ENCODE measurements around the gene DDX41.

Gene DDX41

DNA sequence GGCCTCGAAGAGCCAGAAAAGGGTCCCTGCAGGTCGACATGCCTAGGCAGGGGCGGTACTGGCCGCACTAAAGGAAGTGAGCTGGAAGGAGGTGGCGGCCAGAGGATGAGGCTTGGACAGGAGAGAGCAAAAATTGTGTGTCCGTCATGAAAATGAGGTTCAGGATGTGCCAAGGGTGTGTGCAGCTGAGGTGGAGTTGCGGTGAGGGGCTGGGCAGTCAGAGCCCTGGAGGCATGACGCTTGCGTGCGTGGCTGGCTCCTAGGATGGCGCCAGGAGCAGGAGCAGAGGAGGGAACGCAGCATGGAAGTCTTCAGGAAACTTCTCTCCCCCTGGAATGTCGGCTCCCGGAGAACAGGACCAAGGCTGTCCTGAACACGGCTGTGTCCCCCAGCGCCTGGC is 13.9 kb downstream of the DDX41 start:
- Histone ChIP-seq H3K36me3 (ENCODE audit: insufficient read depth, low read length) (no peaks in the 10 kb centered on the region), H3K9me3 (ENCODE audit: low read length) (no peaks in the 10 kb centered on the region), H3K27ac (ENCODE audit: low read depth, low read length) (no peak overlapping the region), H3K27me3 (ENCODE audit: control insufficient read depth in 1 of 2, insufficient read depth in 2 of 2, low read length in 2 of 2) (no peaks in the 10 kb centered on the region), H3K4me1 (ENCODE audit: insufficient read depth, low read length) (peaks cover 9% of the 10 kb centered on the region), H3K9ac (ENCODE audit: low read length) (no peak overlapping the region), H3K4me3 (ENCODE audit: low read depth in 1 of 2, low read length in 2 of 2) (no peak overlapping the region)

DNA sequence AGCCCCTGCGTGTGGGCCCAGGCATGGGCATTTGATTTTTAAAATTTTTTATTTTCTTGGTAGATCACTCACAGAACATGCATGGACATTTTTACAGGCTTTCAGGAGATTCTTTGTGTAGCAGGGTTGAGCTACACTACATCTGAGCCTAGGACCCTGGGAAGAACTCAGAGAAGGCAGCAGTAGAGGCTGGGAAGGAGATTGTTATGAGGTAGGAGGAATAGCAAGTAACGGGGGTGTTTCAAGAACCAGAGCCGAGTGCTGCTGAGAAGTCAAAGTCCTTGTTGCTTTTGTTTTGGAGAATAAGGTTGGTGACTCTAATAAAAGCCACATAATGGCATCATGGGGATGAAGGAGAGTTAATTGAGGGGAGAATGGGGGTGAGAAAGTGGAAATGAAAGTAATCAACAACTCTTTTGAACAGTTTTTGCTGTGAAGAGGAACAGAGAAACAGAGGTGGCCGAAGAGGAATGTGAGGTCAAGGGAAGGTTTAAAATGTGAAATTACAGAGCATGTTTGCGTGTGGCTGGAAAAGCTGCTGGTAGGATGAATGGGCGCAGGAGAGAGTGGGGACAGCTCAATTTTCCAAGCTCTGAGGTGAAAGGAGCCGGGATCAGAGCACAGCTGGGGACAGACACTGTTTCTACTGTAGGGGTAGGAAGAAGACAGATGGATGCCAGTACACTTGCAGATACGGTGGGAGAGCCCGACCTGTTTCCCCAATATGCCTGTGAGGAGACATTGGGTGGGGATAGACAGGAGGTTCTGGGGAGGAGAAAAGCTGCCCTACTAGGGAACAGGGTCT is 14.7 kb downstream of the DDX41 start:
- H3K4me3 ChIP-seq (ENCODE audit: low read depth in 1 of 2, low read length in 2 of 2): no peak overlapping the region
- no peaks in the 10 kb centered on the region for H3K36me3 ChIP-seq (ENCODE audit: insufficient read depth, low read length)
- H3K27ac ChIP-seq (ENCODE audit: low read depth, low read length): no peak overlapping the region
- no peaks in the 10 kb centered on the region for H3K27me3 ChIP-seq (ENCODE audit: control insufficient read depth in 1 of 2, insufficient read depth in 2 of 2, low read length in 2 of 2)
- no peak overlapping the region for H3K9ac ChIP-seq (ENCODE audit: low read length)
- H3K4me1 ChIP-seq (ENCODE audit: insufficient read depth, low read length): peaks cover 9% of the 10 kb centered on the region
- H3K9me3 ChIP-seq (ENCODE audit: low read length): no peaks in the 10 kb centered on the region

DNA sequence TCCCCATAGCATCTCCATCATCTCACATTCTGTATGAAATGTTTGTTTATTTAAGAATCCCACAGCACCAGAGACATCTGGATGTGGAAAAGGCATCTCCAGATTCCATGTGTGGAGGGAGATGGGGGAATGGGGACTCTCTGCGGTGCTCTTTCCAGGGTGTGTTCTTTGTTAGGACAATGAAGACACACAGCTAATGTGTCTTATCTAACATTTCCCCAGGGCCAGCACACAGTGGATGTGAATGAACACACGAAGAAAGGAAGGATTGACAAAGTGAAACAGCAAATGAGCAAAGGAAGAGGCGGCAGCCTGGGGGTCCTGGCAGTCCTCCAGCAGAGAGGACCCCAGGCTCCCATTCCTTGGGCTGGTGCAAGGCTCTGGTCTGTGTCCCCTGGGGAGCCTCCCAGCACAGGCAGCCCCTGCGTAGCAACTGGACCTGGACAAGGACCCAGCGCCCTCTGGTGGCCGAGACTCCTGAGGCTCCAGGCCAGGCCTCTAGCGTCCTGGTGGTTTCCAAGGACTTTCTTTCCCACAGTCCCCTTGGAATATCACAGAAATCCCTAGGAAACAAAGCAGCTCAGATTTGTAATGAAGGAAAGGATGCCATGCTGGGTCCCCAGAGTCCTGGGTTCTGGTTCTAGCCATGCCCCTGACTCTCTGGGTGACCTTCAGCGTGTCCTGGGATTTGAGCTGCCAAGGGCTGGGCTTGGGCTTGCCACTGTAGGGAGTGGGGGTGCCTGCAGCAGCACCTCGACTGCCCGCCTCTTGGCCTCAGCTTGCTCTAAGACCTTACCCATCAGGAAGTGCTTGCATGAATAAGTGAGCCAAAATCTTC is 15.9 kb downstream of the DDX41 start:
- no peak overlapping the region for H3K9ac ChIP-seq (ENCODE audit: low read length)
- H3K27me3 ChIP-seq (ENCODE audit: control insufficient read depth in 1 of 2, insufficient read depth in 2 of 2, low read length in 2 of 2): no peaks in the 10 kb centered on the region
- no peak overlapping the region for H3K4me3 ChIP-seq (ENCODE audit: low read depth in 1 of 2, low read length in 2 of 2)
- peaks cover 14% of the 10 kb centered on the region for H3K4me1 ChIP-seq (ENCODE audit: insufficient read depth, low read length)
- peak overlapping the region; percentile 21 for H3K27ac ChIP-seq (ENCODE audit: low read depth, low read length)
- H3K36me3 ChIP-seq (ENCODE audit: insufficient read depth, low read length): no peaks in the 10 kb centered on the region
- no peaks in the 10 kb centered on the region for H3K9me3 ChIP-seq (ENCODE audit: low read length)

DNA sequence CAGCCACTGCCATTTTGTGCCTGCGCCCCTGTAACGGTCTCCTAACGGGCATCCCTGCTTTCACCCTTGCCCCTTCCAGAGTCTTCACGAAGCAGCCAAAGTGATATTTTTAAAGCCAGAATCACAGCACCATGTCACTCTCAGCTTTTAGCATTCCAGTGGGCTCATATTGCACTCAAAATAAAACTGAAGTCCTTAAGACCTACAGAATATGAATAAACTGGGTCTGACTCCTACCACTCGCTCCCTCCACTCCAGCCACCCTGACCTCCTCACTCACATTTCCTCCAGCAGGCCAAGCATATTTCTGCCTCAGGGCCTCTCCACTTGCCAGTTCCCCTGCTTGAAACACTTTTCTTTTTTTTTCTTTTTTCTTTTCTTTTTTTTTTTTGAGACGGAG is 16.9 kb downstream of the DDX41 start:
- Histone ChIP-seq H3K4me1 (ENCODE audit: insufficient read depth, low read length) (peaks cover 24% of the 10 kb centered on the region), H3K9ac (ENCODE audit: low read length) (no peak overlapping the region), H3K27ac (ENCODE audit: low read depth, low read length) (no peak overlapping the region), H3K27me3 (ENCODE audit: control insufficient read depth in 1 of 2, insufficient read depth in 2 of 2, low read length in 2 of 2) (no peaks in the 10 kb centered on the region), H3K36me3 (ENCODE audit: insufficient read depth, low read length) (no peaks in the 10 kb centered on the region), H3K4me3 (ENCODE audit: low read depth in 1 of 2, low read length in 2 of 2) (no peak overlapping the region), H3K9me3 (ENCODE audit: low read length) (no peaks in the 10 kb centered on the region)

DNA sequence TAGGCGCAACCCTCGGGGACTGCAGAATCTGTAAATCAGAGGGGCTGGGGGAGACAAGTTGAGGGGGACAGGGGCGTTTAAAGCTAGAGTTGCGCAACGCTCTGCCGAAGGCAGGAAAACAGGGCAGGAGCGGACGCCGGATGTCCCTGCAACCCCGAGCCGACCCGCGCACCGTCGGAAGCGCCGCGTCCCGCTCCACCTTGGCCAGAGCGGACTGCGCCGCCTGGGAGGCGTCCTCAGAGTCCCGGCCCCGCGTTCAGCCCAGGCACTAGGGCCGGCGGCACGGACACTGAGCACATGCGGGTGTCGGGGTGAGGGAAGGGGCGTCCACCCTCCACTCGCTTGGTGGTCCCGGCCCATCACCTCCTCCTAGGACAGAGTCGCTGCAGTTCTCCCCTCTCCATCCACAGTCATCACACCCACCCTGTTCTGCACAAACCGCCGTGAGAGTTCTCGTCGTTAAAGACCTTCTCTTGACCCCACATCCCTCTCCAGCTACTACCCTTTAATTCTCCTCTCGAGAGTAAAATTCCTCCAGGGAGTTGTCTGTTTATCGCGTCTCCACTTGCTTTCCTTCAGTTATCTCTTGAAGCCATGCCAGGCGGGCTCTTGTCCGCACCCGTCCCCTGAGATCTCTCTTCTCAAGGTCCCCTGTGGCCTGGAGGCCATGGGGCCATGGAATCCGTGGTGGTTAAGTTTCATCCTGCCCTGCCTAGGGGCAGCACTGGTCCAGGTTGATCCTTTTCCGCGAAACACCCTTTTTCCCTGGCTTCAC is 18.6 kb downstream of the DDX41 start:
- Histone ChIP-seq H3K9ac (ENCODE audit: low read length) (peak overlapping the region; percentile 63), H3K27me3 (ENCODE audit: control insufficient read depth in 1 of 2, insufficient read depth in 2 of 2, low read length in 2 of 2) (no peaks in the 10 kb centered on the region), H3K4me3 (ENCODE audit: low read depth in 1 of 2, low read length in 2 of 2) (peak overlapping the region; percentile 72 to 79), H3K9me3 (ENCODE audit: low read length) (no peaks in the 10 kb centered on the region), H3K36me3 (ENCODE audit: insufficient read depth, low read length) (peaks cover 11% of the 10 kb centered on the region), H3K27ac (ENCODE audit: low read depth, low read length) (peak overlapping the region; percentile 57), H3K4me1 (ENCODE audit: insufficient read depth, low read length) (peaks cover 37% of the 10 kb centered on the region)

DNA sequence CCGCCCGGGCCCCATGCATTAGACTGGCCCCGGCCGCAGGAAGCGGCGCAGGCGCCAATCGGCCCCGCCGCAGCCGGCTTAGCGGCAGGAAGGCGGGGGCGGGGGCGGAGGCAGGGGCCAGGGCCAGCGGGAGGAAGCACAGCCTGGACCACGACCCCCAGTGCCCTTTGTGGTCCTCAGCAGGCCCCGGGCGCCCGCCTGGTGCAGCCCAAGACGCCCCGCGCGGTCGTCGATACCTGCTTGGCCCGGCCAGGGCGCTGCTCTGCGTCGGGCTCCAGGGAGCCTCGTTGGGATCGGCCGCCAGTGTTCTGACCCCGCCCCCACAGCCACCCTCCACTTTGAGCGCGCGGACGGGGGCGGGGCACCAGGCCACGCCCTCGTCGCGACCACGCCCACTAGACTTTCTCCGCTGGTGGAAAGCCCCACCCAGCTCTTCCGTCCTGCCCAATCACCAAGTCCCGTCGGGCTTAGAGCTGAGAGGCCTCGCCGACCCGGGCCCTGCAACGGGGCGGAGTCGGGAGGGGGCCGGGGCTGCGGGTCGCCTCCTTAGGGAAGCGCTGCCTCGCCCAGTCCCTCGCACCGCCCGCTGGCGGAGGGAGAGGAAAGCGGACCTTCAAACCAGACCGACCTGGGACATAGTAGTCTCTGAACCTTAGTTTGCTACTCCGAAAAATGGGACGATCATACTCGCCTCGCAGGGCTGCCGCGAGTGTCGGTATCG is 19.3 kb downstream of the DDX41 start, which contains the start of gene PDLIM7:
Gene PDLIM7 (minus strand): TSS at position 313 of the 721 bp plus-strand sequence. CDS start 1,092 bp downstream, outside the sequence.
- H3K9ac ChIP-seq (ENCODE audit: low read length): peak within 1 kb of the TSS; percentile 81
- H3K9me3 ChIP-seq (ENCODE audit: low read length): no peaks in the 10 kb centered on the region
- H3K4me1 ChIP-seq (ENCODE audit: insufficient read depth, low read length): peaks cover 44% of the 10 kb centered on the region

DNA sequence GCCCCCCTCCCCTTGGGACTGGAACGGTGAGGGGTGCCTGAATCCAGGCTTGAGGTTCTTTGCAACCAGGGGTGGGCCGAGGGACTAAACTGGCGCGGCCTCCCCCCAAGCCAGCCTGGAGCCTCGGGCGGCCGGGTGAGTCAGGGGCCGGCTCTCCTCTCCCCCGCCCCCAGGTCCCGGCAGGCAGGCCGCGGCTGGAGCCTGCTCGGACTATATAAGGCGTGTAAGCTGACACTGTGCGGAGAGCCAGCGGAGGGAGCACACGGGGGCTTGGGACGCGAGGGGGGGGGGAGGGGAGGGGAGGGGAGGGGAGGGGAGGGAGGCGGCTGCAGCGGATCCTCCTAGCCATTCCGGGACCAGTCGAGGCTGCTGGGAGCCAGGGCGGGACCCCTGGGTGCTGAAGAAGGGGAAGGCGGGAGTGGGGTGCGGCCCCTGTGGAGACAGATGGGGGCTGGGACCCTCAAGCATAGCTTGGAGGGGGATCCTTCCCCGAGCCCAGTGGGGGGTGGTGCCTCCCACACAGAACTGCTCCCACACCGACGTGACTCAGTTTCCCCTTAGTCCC is 20.0 kb downstream of the DDX41 start:
- Histone ChIP-seq H3K9me3 (ENCODE audit: low read length) (no peaks in the 10 kb centered on the region), H3K4me1 (ENCODE audit: insufficient read depth, low read length) (peaks cover 49% of the 10 kb centered on the region), H3K9ac (ENCODE audit: low read length) (peak overlapping the region; percentile 81), H3K36me3 (ENCODE audit: insufficient read depth, low read length) (peaks cover 21% of the 10 kb centered on the region), H3K27ac (ENCODE audit: low read depth, low read length) (peak overlapping the region; percentile 100), H3K4me3 (ENCODE audit: low read depth in 1 of 2, low read length in 2 of 2) (peak overlapping the region; percentile 79 to 88), H3K27me3 (ENCODE audit: control insufficient read depth in 1 of 2, insufficient read depth in 2 of 2, low read length in 2 of 2) (no peaks in the 10 kb centered on the region)

More for the DNA sequence above, 19.3 kb downstream of the DDX41 start, which contains the start of gene PDLIM7:
- peak within 1 kb of the TSS; percentile 100 for H3K27ac ChIP-seq (ENCODE audit: low read depth, low read length)
- H3K4me3 ChIP-seq (ENCODE audit: low read depth in 1 of 2, low read length in 2 of 2): peak within 1 kb of the TSS; percentile 79 to 88
- no peaks in the 10 kb centered on the region for H3K27me3 ChIP-seq (ENCODE audit: control insufficient read depth in 1 of 2, insufficient read depth in 2 of 2, low read length in 2 of 2)
- peaks cover 17% of the 10 kb centered on the region for H3K36me3 ChIP-seq (ENCODE audit: insufficient read depth, low read length)

DNA sequence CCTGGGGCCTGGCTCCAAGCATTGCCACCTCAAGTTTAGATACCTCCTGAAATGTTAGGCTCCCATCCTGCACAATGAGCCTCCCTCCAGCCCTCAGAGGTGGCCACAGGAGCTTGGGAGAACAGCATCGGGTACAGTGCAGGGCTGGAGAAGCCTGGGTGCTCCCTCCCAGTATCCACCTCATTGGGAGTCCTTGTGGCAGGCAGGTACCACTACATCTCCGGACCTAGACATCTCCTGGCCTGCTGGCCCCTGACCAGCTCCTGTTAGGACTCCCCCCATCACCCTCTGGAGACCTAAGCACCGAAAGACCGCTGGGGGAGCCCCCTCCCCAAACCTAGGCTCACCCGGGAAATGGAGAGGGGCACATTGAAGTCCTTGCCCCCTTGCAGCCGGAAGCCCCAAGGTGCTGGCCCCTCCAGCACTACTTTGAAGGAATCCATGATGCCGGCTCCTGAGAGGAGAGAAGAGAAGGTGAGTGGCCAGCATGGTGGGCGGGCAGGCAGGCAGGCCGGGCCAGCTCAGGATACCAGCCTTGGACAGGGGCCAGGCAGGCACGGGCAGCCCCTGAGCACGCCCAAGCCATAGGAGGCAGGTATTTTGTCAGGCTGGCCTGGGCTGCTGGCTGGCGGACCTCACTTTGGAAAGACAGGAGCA is 20.6 kb downstream of the DDX41 start:
- peaks cover 49% of the 10 kb centered on the region for H3K4me1 ChIP-seq (ENCODE audit: insufficient read depth, low read length)
- H3K27me3 ChIP-seq (ENCODE audit: control insufficient read depth in 1 of 2, insufficient read depth in 2 of 2, low read length in 2 of 2): no peaks in the 10 kb centered on the region
- peak overlapping the region; percentile 64 to 88 for H3K4me3 ChIP-seq (ENCODE audit: low read depth in 1 of 2, low read length in 2 of 2)
- H3K9ac ChIP-seq (ENCODE audit: low read length): peak overlapping the region; percentile 81
- no peaks in the 10 kb centered on the region for H3K9me3 ChIP-seq (ENCODE audit: low read length)
- peaks cover 23% of the 10 kb centered on the region for H3K36me3 ChIP-seq (ENCODE audit: insufficient read depth, low read length)
- peak overlapping the region; percentile 100 for H3K27ac ChIP-seq (ENCODE audit: low read depth, low read length)

DNA sequence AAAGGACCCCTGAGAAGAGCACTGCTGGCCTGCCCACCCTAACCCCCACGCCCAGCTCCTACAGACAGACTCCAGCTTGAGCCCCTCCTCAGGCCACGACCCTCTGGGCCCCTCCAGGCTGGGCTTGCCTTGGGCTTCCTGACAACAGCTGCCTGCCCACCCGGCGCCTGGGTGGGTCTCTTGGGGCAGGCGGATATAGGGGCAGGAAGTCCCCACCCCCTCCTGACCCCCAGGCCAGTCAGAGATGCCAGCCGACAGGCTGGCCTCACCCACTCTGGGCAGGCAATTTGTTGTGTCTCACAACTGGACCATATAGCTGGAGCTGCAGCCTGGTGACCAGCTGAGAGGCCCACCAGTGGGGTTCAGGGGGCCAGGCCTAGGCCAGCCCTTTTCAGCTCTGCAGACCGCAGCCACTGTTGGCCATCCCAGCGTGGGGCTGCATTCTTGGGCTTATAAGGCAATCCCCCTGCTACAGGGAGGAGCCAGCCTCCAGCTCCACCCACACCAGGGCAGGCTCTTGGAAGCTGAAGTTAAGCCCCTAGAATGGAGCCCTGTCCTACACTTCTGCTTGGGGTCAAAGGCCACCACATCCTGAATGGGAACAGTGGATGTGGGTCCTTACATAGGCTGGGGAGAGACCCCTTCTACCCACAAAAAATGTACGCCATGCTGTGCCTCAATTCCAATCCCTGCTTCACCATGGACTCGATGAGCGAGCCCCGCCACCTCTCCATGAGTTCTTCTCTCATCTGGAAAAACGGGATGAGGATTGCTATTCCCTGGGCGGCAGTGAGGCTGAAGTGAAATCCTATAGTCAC is 21.3 kb downstream of the DDX41 start:
- Histone ChIP-seq H3K9me3 (ENCODE audit: low read length) (no peaks in the 10 kb centered on the region), H3K36me3 (ENCODE audit: insufficient read depth, low read length) (peaks cover 31% of the 10 kb centered on the region), H3K27ac (ENCODE audit: low read depth, low read length) (peak overlapping the region; percentile 100), H3K27me3 (ENCODE audit: control insufficient read depth in 1 of 2, insufficient read depth in 2 of 2, low read length in 2 of 2) (no peaks in the 10 kb centered on the region), H3K9ac (ENCODE audit: low read length) (peak overlapping the region; percentile 81), H3K4me3 (ENCODE audit: low read depth in 1 of 2, low read length in 2 of 2) (peak overlapping the region; percentile 64 to 88), H3K4me1 (ENCODE audit: insufficient read depth, low read length) (peaks cover 49% of the 10 kb centered on the region)
